ENCODE data around the gene CNTF. TPM values are rescaled to one million over a fixed set of nuclear protein-coding genes. Genes with fewer than 3 reads are reported as not detected.

The CNTF gene
- total and polyA plus RNA-seq, 2 experiments from 2014 or later: 0.24 to 1.8 TPM

DNA sequence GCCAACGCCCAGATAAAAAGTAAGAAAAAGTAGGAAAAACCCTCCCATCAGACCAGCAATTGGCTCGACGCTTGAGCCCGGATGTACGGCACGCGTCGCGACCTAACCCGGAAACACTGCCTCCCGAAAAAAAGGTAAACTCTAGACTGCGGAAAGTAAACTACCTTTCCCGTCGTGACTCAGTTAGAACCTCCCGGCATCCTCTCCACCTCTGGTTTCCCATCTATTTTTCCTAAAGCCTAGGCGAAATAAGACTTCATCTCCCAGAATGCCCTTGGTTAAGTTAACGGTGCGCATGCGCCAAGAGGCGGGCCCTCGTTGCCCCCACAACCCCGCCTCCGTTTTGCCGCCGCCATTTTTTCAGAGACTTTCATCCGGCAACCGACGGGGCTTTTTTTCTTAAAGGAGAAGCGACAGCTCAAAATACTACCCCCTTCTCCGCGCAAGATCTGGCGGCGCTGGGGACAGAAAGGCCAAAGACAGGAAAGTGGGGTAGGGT is 44.3 kb upstream of the CNTF start:
- no peaks in the 10 kb centered on the region for H3F3A ChIP-seq (replicated peaks; ENCODE audit: low read depth)
- H3K4me3 ChIP-seq: peak overlapping the region; percentile 71
- H3K27ac Mint-ChIP-seq: peak overlapping the region; percentile 100
- peak; percentile 78 for ATAC-seq
- peaks cover 9% of the 10 kb centered on the region; the same call in 1 of the 2 replicates for H3K4me1 ChIP-seq (ENCODE audit: insufficient read depth)
- H3K27ac ChIP-seq (ENCODE audit: low read depth): peak overlapping the region; percentile 99
- H3K79me2 ChIP-seq (replicated peaks; ENCODE audit: insufficient read depth): peaks cover 36% of the 10 kb centered on the region
- H3K4me1 Mint-ChIP-seq: peaks cover 26% of the 10 kb centered on the region; the same call in 2 of the 3 replicates
- no peak overlapping the region for H2AFZ ChIP-seq
- no peaks in the 10 kb centered on the region for H3K36me3 ChIP-seq (ENCODE audit: insufficient read depth)
- H3K36me3 Mint-ChIP-seq (ENCODE audit: low read depth): peaks cover 12% of the 10 kb centered on the region; the same call in 2 of the 3 replicates
- peak; percentile 98 for DNase-seq (ENCODE audit: low spot score)
- peaks cover 16% of the 10 kb centered on the region for H3K27me3 Mint-ChIP-seq (ENCODE audit: insufficient read depth, low read depth, poor library complexity)
- peak overlapping the region; percentile 98 for H3K4me3 Mint-ChIP-seq
- no peaks in the 10 kb centered on the region for H3K9me2 ChIP-seq (ENCODE audit: insufficient read depth)
- no peaks in the 10 kb centered on the region for H3K27me3 ChIP-seq (ENCODE audit: insufficient read depth)
- no peaks in the 10 kb centered on the region for H3K9me3 Mint-ChIP-seq
- TF ChIP-seq POLR2AphosphoS5 (IDR thresholded peaks at IDR 0.05; ENCODE audit: low read depth): no peak
- TF ChIP-seq CREB1 (CRISPR knock-in tag; IDR thresholded peaks at IDR 0.05; ENCODE audit: low read depth): peak; percentile 70
- no peak for TF ChIP-seq ZNF331 (CRISPR knock-in tag; IDR thresholded peaks at IDR 0.05; ENCODE audit: low read depth)
- TF ChIP-seq, protein P1, sequence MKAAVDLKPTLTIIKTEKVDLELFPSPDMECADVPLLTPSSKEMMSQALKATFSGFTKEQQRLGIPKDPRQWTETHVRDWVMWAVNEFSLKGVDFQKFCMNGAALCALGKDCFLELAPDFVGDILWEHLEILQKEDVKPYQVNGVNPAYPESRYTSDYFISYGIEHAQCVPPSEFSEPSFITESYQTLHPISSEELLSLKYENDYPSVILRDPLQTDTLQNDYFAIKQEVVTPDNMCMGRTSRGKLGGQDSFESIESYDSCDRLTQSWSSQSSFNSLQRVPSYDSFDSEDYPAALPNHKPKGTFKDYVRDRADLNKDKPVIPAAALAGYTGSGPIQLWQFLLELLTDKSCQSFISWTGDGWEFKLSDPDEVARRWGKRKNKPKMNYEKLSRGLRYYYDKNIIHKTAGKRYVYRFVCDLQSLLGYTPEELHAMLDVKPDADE (IDR thresholded peaks at IDR 0.05): peak; percentile 98
- peak overlapping the region; percentile 84 for H3K4me2 ChIP-seq
- 0 out of 2 replicates have a peak, but pooled peaks cover 10% of the 10 kb centered on the region for H4K20me1 ChIP-seq (replicated peaks; ENCODE audit: insufficient read depth)

- DNase-seq (ENCODE audit: low spot score): peak; percentile 99
- Histone ChIP-seq H3K27me3 (ENCODE audit: insufficient read depth) (no peaks in the 10 kb centered on the region), H3K4me2 (peak within 1 kb of the TSS; percentile 84), H4K20me1 (replicated peaks; ENCODE audit: insufficient read depth) (0 out of 2 replicates have a peak, but pooled peaks cover 10% of the 10 kb centered on the region), H2AFZ (no peak within 1 kb of the TSS), H3K79me2 (replicated peaks; ENCODE audit: insufficient read depth) (peaks cover 41% of the 10 kb centered on the region), H3K4me1 (ENCODE audit: insufficient read depth) (peaks cover 9% of the 10 kb centered on the region; the same call in 1 of the 2 replicates), H3K27ac (ENCODE audit: low read depth) (peak within 1 kb of the TSS; percentile 99), H3K4me3 (peak within 1 kb of the TSS; percentile 71), H3K9me2 (ENCODE audit: insufficient read depth) (no peaks in the 10 kb centered on the region), H3F3A (replicated peaks; ENCODE audit: low read depth) (no peaks in the 10 kb centered on the region), H3K36me3 (ENCODE audit: insufficient read depth) (no peaks in the 10 kb centered on the region)
- Mint-ChIP-seq H3K4me3 (peak within 1 kb of the TSS; percentile 98), H3K27me3 (ENCODE audit: insufficient read depth, low read depth, poor library complexity) (peaks cover 16% of the 10 kb centered on the region), H3K9me3 (no peaks in the 10 kb centered on the region), H3K4me1 (peaks cover 27% of the 10 kb centered on the region; the same call in 2 of the 3 replicates), H3K27ac (peak within 1 kb of the TSS; percentile 100), H3K36me3 (ENCODE audit: low read depth) (peaks cover 12% of the 10 kb centered on the region; the same call in 2 of the 3 replicates)
- peak; percentile 63 for ATAC-seq
- TF ChIP-seq POLR2AphosphoS5 (IDR thresholded peaks at IDR 0.05; ENCODE audit: low read depth) (peak; percentile 73), REST (IDR thresholded peaks at IDR 0.05; ENCODE audit: unreplicated experiment) (no peak), CREB1 (CRISPR knock-in tag; IDR thresholded peaks at IDR 0.05; ENCODE audit: low read depth) (0 out of 2 replicates have a peak, but pooled peaks have one; percentile 31)
These were observed 43.8 kb upstream of the CNTF start, which contains the start of gene ZFP91 for GRCh38 chr11:58578635-58579191. TSS of gene ZFP91 (plus strand) at chr11:58579063. CDS start at chr11:58579282, 219 bp downstream.

Measured in GM23338 (cell line).